Measurements from ENCODE around the gene AFF3.

AFF3 gene

DNA sequence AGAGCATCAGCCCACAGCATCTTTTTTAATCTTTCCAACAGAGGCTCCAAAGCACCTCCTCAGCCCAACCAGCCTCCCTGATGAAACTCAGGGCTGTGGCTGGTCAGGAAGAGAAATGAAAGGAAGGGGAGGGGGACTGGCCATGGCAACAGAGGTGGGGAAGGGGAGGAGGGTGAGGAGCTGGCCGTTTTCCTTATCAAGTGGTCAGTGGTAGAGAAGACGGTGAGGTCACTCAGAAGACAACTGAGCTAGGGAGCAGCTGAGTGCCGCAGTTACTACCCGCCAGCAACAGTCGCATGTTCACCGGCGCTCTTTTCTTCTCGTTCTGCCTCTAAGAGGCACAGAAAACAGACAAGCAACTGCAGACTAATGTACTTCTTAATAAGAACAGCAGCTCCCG, 97.4 kb downstream of the AFF3 start:
- no peak for DNase-seq (ENCODE audit: extremely low read depth in 1 of 2, low read depth in 1 of 2)

GRCh38 chr2:100043891-100044255, 98.5 kb downstream of the AFF3 start:
- DNase-seq (ENCODE audit: extremely low read depth in 1 of 2, low read depth in 1 of 2), result no peak

- no peak for DNase-seq (ENCODE audit: extremely low read depth in 1 of 2, low read depth in 1 of 2)
Observed at GRCh38 chr2:100043081-100043890, 99.1 kb downstream of the AFF3 start.

DNA sequence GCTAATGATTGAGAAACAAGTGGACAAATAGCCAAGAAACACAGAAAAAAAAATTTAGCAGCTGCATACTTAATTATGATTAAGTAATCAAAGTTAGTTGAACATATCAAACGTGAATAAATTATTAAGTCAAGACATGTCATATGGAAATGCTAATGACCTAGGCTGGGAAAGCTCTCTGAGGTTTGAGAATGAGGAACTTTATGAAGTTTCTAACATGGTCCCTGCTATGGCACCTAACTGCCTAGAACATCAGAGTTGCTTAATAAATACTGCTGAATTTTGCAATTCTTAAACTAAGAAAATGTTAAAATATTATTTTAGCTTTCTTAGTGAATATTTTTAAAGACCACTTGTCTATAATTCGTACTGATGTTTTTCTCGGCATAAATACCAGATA, 99.8 kb downstream of the AFF3 start:
- no peak for DNase-seq (ENCODE audit: extremely low read depth in 1 of 2, low read depth in 1 of 2)

GRCh38 chr2:100041946-100042345, 100.4 kb downstream of the AFF3 start:
- DNase-seq (ENCODE audit: extremely low read depth in 1 of 2, low read depth in 1 of 2), result no peak

DNA sequence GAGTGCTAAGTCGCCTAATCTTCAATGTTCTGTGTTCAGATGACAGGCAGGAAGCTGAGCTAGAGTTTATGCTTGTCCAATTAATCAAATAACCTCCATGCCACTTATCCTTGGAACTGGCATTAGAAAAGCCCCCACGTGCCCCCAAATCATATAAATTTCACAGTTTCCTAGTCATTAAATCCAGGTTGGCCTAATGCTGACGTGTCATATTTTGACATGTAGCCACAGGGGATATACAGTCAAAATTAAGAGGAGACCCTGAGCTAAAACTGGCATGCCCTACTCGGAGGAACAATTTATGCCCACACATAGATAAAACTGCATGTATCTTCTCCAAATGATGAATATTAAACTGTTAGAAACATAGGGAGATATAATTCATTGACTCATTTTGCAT, 101.0 kb downstream of the AFF3 start:
- no peak for DNase-seq (ENCODE audit: extremely low read depth in 1 of 2, low read depth in 1 of 2)

- DNase-seq (ENCODE audit: extremely low read depth in 1 of 2, low read depth in 1 of 2), result no peak
Observed at GRCh38 chr2:100040906-100041305, 101.5 kb downstream of the AFF3 start.

DNA sequence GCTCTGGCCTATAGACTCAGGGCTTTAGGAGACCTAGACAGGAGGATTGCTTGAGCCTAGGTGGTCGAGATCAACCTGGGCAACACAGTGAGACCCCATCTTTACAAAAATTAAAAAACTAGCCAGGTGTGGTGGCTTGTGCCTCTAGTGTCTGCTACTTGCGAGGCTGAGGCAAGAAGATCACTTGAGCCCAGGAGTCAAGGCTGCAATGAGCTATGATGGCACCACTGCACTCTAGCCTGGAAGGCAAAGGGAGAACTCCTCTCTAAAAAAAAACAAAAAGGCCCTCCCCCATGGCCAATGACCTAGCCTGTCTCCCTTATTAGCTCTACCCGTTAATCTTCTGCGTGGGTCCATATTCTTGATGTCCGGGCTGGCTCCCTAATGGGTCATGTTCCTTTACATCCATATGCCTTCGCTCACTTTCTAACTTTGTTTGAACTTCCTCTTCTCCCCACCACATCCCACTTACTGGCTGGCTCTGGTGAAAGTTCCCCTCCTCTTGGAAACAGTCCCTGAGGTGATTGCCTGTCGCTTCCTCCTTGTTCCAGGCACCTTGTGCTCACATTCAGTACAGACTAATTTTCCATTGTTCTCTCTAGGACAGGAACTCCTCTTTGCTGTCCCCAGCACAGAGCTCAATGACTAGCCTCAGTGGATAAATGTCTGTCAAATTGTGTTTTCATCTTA, 103.0 kb downstream of the AFF3 start:
- no peak for DNase-seq (ENCODE audit: extremely low read depth in 1 of 2, low read depth in 1 of 2)

DNA sequence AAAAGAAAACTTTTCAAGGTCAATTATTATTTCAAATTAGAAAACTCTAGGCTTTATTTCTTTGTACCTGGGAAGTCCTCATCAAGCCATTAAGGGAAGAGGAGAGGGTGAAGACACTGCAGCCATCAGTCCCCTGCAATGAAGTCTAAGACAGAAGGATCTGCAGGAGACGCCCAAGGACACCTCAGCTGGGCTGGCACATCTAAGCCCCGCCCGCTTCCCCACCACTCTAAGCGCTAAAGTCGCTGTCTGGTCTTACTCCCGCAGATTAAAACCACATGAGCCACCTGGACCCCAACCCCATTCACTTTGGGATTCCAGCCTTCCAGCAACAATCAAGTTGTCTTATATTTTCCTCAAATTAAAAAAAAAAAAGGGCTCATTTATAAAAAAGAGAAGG, 104.4 kb downstream of the AFF3 start:
- DNase-seq (ENCODE audit: extremely low read depth in 1 of 2, low read depth in 1 of 2), result no peak

GRCh38 chr2:100036793-100037192, 105.6 kb downstream of the AFF3 start:
- no peak for DNase-seq (ENCODE audit: extremely low read depth in 1 of 2, low read depth in 1 of 2)

DNA sequence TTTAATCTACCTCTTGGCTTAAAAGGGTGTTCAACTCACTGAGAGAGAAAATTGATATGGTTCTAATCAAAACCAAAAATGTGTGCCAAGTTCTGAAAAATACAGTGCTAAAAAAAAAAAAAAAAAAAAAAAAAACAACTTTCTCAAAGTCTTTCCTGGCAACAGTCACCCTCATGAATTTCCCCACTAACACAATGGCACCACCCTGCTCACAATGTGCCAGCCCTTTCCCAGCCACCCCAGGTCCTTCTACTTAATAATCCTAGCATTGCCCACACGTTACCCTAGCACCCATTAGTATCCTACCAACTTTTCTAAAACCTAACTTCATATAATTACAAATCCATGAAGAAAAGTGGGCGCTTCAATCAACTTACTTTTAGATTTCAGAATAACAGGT, 106.4 kb downstream of the AFF3 start:
- no peak for DNase-seq (ENCODE audit: extremely low read depth in 1 of 2, low read depth in 1 of 2)

DNA sequence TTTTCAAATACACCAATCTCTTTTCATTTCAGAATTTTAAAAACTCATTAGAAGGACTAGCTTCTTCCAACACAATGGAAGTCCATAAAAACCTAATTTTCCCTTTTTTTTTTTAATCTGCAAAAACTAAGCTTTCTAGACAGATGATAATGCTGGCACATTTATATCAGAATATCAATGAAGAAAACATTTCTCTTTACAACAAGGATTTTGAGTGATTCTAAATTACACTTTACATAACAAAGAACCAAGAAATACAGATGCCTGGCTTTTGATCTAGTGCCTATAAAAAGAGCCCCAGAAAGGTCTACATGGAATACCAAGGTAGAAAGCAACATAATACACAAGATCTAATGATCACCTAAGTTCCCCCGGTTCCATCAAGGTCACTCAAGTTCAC, 108.0 kb downstream of the AFF3 start:
- DNase-seq (ENCODE audit: extremely low read depth in 1 of 2, low read depth in 1 of 2), result no peak

DNA sequence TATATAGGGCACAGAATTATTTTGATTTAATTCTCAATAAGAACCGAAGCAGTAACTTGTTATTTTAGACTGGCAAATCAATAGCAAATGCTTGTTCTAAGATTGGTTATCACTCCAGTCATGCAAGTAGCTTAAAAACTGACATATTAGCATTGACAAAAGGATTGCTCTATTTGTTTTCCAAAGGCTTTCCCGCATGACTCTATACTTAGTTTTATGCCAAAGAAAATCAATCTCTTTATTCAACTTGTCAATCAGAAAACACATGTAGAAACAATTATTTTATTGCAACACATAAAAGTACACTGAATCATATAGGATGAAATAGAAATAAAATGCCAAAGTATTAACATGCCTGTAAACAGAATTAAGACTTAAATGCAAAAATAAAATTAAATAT, 108.4 kb downstream of the AFF3 start:
- no peak for DNase-seq (ENCODE audit: extremely low read depth in 1 of 2, low read depth in 1 of 2)

DNA sequence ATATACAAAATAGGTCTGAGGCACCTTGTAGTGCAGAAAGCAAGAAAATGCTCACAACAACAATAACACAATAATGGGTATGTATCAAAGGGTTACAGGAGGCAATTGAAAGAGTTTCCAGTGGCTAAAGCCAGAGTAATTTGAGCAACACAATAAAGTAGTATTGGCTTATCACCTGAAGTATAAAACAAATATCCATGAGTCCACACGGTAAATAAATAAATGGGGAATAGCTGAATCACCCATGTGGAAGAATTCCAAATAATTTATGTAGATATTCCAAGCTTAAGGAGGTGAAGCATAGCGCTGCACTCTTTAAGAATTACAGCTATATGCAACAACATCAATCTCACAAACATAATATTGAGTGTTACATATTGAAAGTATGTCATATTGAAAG, 110.8 kb downstream of the AFF3 start:
- DNase-seq (ENCODE audit: extremely low read depth in 1 of 2, low read depth in 1 of 2), result no peak

GRCh38 chr2:100029460-100029859, 112.9 kb downstream of the AFF3 start:
- no peak for DNase-seq (ENCODE audit: extremely low read depth in 1 of 2, low read depth in 1 of 2)

GRCh38 chr2:100021791-100022340, 120.5 kb downstream of the AFF3 start:
- no peak for DNase-seq (ENCODE audit: extremely low read depth in 1 of 2, low read depth in 1 of 2)

DNA sequence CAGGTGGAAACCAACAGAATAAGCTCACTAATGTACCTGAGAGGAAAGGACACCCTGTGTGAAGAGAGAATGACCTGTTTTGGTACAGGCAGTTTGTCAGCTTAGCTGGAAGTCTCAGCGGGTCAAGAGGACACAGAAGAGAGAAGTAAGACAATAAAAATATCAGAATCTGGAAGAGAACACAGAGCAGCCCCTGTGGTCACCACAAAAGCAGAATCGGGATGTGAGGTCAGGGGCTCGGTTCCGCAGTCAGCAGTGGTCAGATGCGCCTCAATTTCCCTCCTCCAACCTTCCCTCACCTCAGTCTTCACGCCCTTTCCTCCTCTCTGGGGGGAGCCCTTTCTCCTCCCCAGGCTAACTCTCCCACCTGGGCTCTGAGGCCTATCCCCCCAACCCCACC, 122.9 kb downstream of the AFF3 start:
- DNase-seq (ENCODE audit: extremely low read depth in 1 of 2, low read depth in 1 of 2), result no peak

DNA sequence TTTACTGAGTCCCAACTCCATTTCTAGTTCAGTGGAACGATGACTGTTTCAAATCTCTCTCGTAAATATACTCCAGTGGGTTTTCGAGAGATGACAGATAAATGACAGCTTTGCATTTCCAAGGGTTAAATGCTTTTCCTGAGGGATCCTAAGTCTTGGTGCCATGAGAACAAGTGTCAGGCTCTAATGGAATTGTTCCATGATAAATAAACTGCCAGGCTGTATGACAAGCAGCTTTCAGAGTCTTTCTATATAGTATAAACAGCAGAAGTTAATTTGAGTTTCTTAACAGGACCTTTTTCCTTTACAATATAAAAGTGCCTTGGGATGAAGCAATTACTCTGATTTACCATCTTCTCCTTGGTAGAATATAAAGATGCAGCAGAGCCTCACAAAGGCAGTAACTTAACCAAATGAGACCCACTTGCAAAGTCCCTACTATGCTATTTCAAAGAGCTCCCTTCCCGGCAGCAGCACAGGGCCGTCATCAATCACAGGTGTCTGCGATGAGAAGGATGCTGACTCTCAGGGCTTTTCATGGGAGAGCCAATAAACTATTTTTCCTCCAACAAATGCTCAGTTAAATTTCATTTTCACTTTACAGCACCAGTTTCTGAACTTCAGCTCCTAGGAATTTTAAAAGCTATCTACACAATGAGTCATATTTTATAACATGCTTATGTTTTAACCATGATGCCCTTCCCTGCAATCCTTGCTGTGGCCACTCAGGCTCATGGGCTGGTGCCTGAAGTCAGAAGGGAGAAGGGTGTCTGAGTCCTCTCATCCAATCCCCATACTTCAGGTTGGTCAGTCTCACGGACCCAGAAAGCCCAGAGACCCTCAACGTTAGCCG, 123.8 kb downstream of the AFF3 start:
- no peak for DNase-seq (ENCODE audit: extremely low read depth in 1 of 2, low read depth in 1 of 2)

DNA sequence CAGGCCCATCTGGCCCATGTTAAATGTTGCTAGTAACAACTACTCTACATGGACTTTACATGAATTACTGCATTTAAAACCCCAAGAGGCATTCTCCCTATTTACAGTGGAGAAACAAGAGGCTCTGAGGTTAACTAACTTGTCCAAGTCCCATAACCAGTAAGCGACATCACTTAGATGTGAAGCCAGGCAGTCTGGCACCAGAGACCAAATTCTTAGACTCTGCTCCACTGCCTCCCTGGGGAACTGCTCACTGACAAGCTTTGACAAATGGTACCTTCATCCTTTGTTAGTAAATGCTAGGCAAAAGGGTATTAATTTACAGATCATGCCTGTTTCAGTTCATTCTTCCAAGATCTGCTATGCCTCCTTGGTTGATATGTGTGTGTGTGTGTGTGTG, 124.8 kb downstream of the AFF3 start:
- DNase-seq (ENCODE audit: extremely low read depth in 1 of 2, low read depth in 1 of 2), result no peak

DNA sequence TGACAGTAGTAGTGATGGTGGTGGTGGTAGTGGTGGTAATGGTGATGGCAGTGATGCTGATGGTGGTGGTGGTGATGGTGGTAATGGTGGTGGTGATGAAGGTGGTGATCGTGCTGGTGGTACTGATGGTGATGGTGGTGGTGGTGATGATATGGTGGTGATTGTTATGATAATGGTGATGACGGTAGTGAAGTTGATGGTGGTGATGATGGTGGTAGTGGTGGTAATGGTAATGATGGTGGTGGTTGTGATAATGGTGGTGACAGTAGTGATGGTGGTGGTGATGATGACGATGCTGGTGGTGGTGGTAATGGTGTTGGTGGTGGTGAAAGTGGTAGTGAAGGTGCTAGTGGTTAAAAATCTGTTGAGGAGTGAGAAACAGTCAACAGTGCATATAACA, 125.6 kb downstream of the AFF3 start:
- no peak for DNase-seq (ENCODE audit: extremely low read depth in 1 of 2, low read depth in 1 of 2)

- no peak for DNase-seq (ENCODE audit: extremely low read depth in 1 of 2, low read depth in 1 of 2)
Observed at GRCh38 chr2:100015849-100016248, 126.5 kb downstream of the AFF3 start.

All from activated CD8-positive, alpha-beta memory T cell treated with anti-CD3 and anti-CD28 coated beads for 1 hour (primary cell).